H9 (cell line): ENCODE measurements around the gene C4orf46. TPM values are rescaled to one million over a fixed set of nuclear protein-coding genes. Genes with fewer than 3 reads are reported as not detected.

Experiments used
- DNase-seq: peaks from one replicate; pipeline ENCODE4 v3.0.0-alpha.2; 2017
- H2AFZ ChIP-seq: one replicate; pipeline ENCODE4 v1.6.1; 2013; ENCODE audit warnings: mild to moderate bottlenecking, low read length, control low read depth, moderate library complexity
- H2AK5ac ChIP-seq: 2 replicates; pipeline ENCODE4 v1.6.1; 2013; ENCODE audit warnings: low read length, control low read depth, mixed read lengths; ENCODE audit not compliant: insufficient read length
- H2BK120ac ChIP-seq: one replicate; pipeline ENCODE4 v1.6.1; 2013; ENCODE audit warnings: low read depth, mild to moderate bottlenecking, low read length, control low read depth, inconsistent platforms; ENCODE audit not compliant: poor library complexity, severe bottlenecking
- H2BK12ac ChIP-seq: 2 replicates; pipeline ENCODE4 v1.6.1; 2013; ENCODE audit warnings: low read length, control low read depth, mixed read lengths, low read depth; ENCODE audit not compliant: insufficient read length
- H2BK15ac ChIP-seq: 2 replicates; pipeline ENCODE4 v1.6.1; 2013; ENCODE audit warnings: low read depth, low read length, control low read depth
- H2BK20ac ChIP-seq: one replicate; pipeline ENCODE4 v1.6.1; 2013; ENCODE audit warnings: low read depth, mild to moderate bottlenecking, low read length, control low read depth, inconsistent platforms; ENCODE audit not compliant: poor library complexity, severe bottlenecking
- H2BK5ac ChIP-seq: 2 replicates; pipeline ENCODE4 v1.6.1; 2013; ENCODE audit warnings: low read length, control low read depth, mixed read lengths; ENCODE audit not compliant: insufficient read length
- H3K14ac ChIP-seq: 2 replicates; pipeline ENCODE4 v1.6.1; 2013; ENCODE audit warnings: low read length, control low read depth; ENCODE audit not compliant: insufficient read depth
- H3K18ac ChIP-seq: 2 replicates; pipeline ENCODE4 v1.6.1; 2013; ENCODE audit warnings: low read depth, mild to moderate bottlenecking, mixed read lengths, low read length, control low read depth; ENCODE audit not compliant: insufficient read length
- H3K23ac ChIP-seq: 2 replicates; pipeline ENCODE4 v1.6.1; 2013; ENCODE audit warnings: low read length, control low read depth, mixed read lengths, low read depth; ENCODE audit not compliant: insufficient read length
- H3K23me2 ChIP-seq: 2 replicates; pipeline ENCODE4 v1.6.1; 2013; ENCODE audit warnings: low read depth, mild to moderate bottlenecking, mixed read lengths, low read length, control low read depth; ENCODE audit not compliant: insufficient read length, poor library complexity, severe bottlenecking
- H3K27ac ChIP-seq: 2 replicates; pipeline ENCODE4 v1.5.1; 2013; ENCODE audit warnings: low read length, control low read depth, mixed read lengths, low read depth; ENCODE audit not compliant: insufficient read length
- H3K27me3 ChIP-seq: 2 replicates; pipeline ENCODE4 v1.6.1; 2013; ENCODE audit warnings: low read length, control low read depth, inconsistent platforms; ENCODE audit not compliant: insufficient read depth
- H3K4ac ChIP-seq: 2 replicates; pipeline ENCODE4 v1.6.1; 2013; ENCODE audit warnings: low read depth, mild to moderate bottlenecking, control low read depth, inconsistent platforms, low read length, moderate library complexity
- H3K4me1 ChIP-seq: 2 replicates; pipeline ENCODE4 v1.6.1; 2013; ENCODE audit warnings: low read length, control low read depth, inconsistent platforms; ENCODE audit not compliant: insufficient read depth
- H3K4me2 ChIP-seq: 2 replicates; pipeline ENCODE4 v1.6.1; 2013; ENCODE audit warnings: low read length, control low read depth, mixed read lengths; ENCODE audit not compliant: insufficient read length, insufficient read depth
- H3K56ac ChIP-seq: 2 replicates; pipeline ENCODE4 v1.6.1; 2013; ENCODE audit warnings: low read depth, mild to moderate bottlenecking, mixed read lengths, low read length, control low read depth; ENCODE audit not compliant: insufficient read length
- H3K79me1 ChIP-seq: 2 replicates; pipeline ENCODE4 v1.6.1; 2013; ENCODE audit warnings: low read depth, mild to moderate bottlenecking, moderate library complexity, low read length, control low read depth, inconsistent platforms; ENCODE audit not compliant: insufficient read depth, poor library complexity, severe bottlenecking
- H3K79me2 ChIP-seq: 2 replicates; pipeline ENCODE4 v1.6.1; 2013; ENCODE audit warnings: low read length, control low read depth, inconsistent platforms; ENCODE audit not compliant: insufficient read depth
- H3K9ac ChIP-seq: 2 replicates; pipeline ENCODE4 v1.6.1; 2013; ENCODE audit warnings: low read length, control low read depth, mixed read lengths; ENCODE audit not compliant: insufficient read length; ENCODE audit errors: extremely low read depth
- H3K9me3 ChIP-seq: one replicate; pipeline ENCODE4 v1.6.1; 2013; ENCODE audit warnings: low read depth, low read length, inconsistent platforms; ENCODE audit not compliant: control insufficient read depth
- H3T11ph ChIP-seq: one replicate; pipeline ENCODE4 v1.6.1; 2013; ENCODE audit warnings: mild to moderate bottlenecking, low read length, control low read depth, inconsistent platforms
- H4K20me1 ChIP-seq: one replicate; pipeline ENCODE4 v1.6.1; 2013; ENCODE audit not compliant: control insufficient read depth, insufficient read length, insufficient read depth
- H4K5ac ChIP-seq: 2 replicates; pipeline ENCODE4 v1.6.1; 2013; ENCODE audit warnings: low read depth, mild to moderate bottlenecking, mixed read lengths, low read length, control low read depth; ENCODE audit not compliant: insufficient read length
- H4K8ac ChIP-seq: replicated peaks from 2 replicates; pipeline ENCODE4 v1.6.1; 2013; ENCODE audit warnings: low read length, control low read depth, mixed read lengths, low read depth; ENCODE audit not compliant: insufficient read length
- H4K91ac ChIP-seq: 2 replicates; pipeline ENCODE4 v1.6.1; 2013; ENCODE audit warnings: low read depth, mild to moderate bottlenecking, moderate library complexity, mixed read lengths, low read length, control low read depth; ENCODE audit not compliant: insufficient read length
- H3K27ac Mint-ChIP-seq, 3 experiments: 2 replicates in 2 of 3; 3 replicates in 1 of 3; pipeline ENCODE4 v1.8.0; 2020 to 2021; ENCODE audit warnings: mixed read lengths in 3 of 3, mild to moderate bottlenecking in 1 of 3, moderate library complexity in 1 of 3
- H3K27me3 Mint-ChIP-seq: 2 replicates; pipeline ENCODE4 v1.8.0; 2021; ENCODE audit warnings: low read depth, mild to moderate bottlenecking, moderate library complexity, mixed read lengths
- H3K36me3 Mint-ChIP-seq, 3 experiments: 2 replicates in 2 of 3; 3 replicates in 1 of 3; pipeline ENCODE4 v1.8.0; 2020 to 2021; ENCODE audit warnings: low read depth in 3 of 3, mixed read lengths in 3 of 3; ENCODE audit not compliant: insufficient read depth in 1 of 3
- H3K4me1 Mint-ChIP-seq, 2 experiments: 2 replicates each; pipeline ENCODE4 v1.8.0; 2020; ENCODE audit warnings: mixed read lengths in 2 of 2
- H3K4me3 Mint-ChIP-seq, 2 experiments: 2 replicates in 1 of 2; 3 replicates in 1 of 2; pipeline ENCODE4 v1.8.0; 2020 to 2021; ENCODE audit warnings: mild to moderate bottlenecking in 2 of 2, mixed read lengths in 2 of 2, moderate library complexity in 1 of 2
- H3K9me3 Mint-ChIP-seq, 2 experiments: 2 replicates in 1 of 2; 3 replicates in 1 of 2; pipeline ENCODE4 v1.8.0; 2020; ENCODE audit warnings: mild to moderate bottlenecking in 2 of 2, mixed read lengths in 2 of 2, moderate library complexity in 1 of 2
- CTCF ChIP-seq: fragments of 200-600 bp; sonication (generic); conservative IDR thresholded peaks from 3 replicates; pipeline ENCODE4 v1.8.0; 2021; ENCODE audit warnings: antibody characterized with exemption, mild to moderate bottlenecking
- WGBS: extraction: QIAGEN DNeasy Blood & Tissue Kit; methylation state at CpG from one replicate; pipeline ENCODE4 v1.1.7; 2013; ENCODE audit warnings: missing lambda C conversion rate, low lambda C conversion rate, mixed read lengths; ENCODE audit not compliant: insufficient read length; ENCODE audit errors: extremely low coverage; 5-methylcytosine and 5-hydroxymethylcytosine counted together
- total RNA-seq: library from RNA; stranded (reverse); gene quantifications from 2 replicates; pipeline ENCODE4 v1.2.1, GENCODE V29; 2021

C4orf46 gene
- total RNA-seq, 1 experiment from 2014 or later: 19.6 TPM

- H3K27me3 Mint-ChIP-seq: no peaks in the 10 kb centered on the region; the same call in 1 of the 2 replicates
- no peak overlapping the region for H2BK5ac ChIP-seq
- H3K4me1 Mint-ChIP-seq: peaks cover 11 to 15% of the 10 kb centered on the region in 2 experiments
- H4K5ac ChIP-seq: no peak overlapping the region
- H2BK20ac ChIP-seq: no peak overlapping the region
- peaks cover 0 to 3% of the 10 kb centered on the region in 2 experiments; a peak in 1 of 5 replicates for H3K9me3 Mint-ChIP-seq
- H3K27ac ChIP-seq: no peak overlapping the region
- H3K23ac ChIP-seq: no peak overlapping the region
- no peak for TF ChIP-seq CTCF
- peaks cover 20 to 34% (median 26%) of the 10 kb centered on the region in 3 experiments for H3K36me3 Mint-ChIP-seq
- no peaks in the 10 kb centered on the region for H3K9me3 ChIP-seq
- no peak overlapping the region for H2BK120ac ChIP-seq
- no peak overlapping the region for H3K18ac ChIP-seq
- H2AFZ ChIP-seq: no peak overlapping the region
- no peak overlapping the region for H3K14ac ChIP-seq
- no CpG with 5 or more reads among the region's 7 CpGs for WGBS
- no peak overlapping the region for H3K4me3 Mint-ChIP-seq
- no peak overlapping the region for H2AK5ac ChIP-seq
- no peak overlapping the region for H3K4me2 ChIP-seq
- no peak overlapping the region for H3K9ac ChIP-seq
- no peak overlapping the region for H4K91ac ChIP-seq
- H3K79me1 ChIP-seq: peaks cover 3% of the 10 kb centered on the region
- H3K4ac ChIP-seq: no peak overlapping the region
- H2BK12ac ChIP-seq: no peak overlapping the region
- H3K27me3 ChIP-seq: no peaks in the 10 kb centered on the region
- peaks cover 5% of the 10 kb centered on the region; the same call in 1 of the 2 replicates for H3K79me2 ChIP-seq
- H3K56ac ChIP-seq: no peak overlapping the region
- H4K20me1 ChIP-seq: no peaks in the 10 kb centered on the region
- H3K4me1 ChIP-seq: no peaks in the 10 kb centered on the region
- peaks cover 13% of the 10 kb centered on the region for H3K23me2 ChIP-seq
- no peak overlapping the region for H4K8ac ChIP-seq
- no peak for DNase-seq
- no peak overlapping the region for H3K27ac Mint-ChIP-seq
- no peak overlapping the region for H2BK15ac ChIP-seq
- no peak overlapping the region for H3T11ph ChIP-seq
These were observed 2.4 kb downstream of the C4orf46 start for GRCh38 chr4:158669310-158669709.
